ENCODE results near the gene TGFA.

GRCh38 chr2:70420740-70421139 lies 132.9 kb downstream of the TGFA start:
- TF ChIP-seq CTCF (IDR thresholded peaks at IDR 0.05) (no peak), EP300 (IDR thresholded peaks at IDR 0.05) (no peak), POLR2A (IDR thresholded peaks at IDR 0.05) (no peak), POLR2AphosphoS5 (IDR thresholded peaks at IDR 0.05) (no peak)

All from upper lobe of left lung (tissue), 4 donors.